ENCODE results near the gene ZNF316.

Gene ZNF316

DNA sequence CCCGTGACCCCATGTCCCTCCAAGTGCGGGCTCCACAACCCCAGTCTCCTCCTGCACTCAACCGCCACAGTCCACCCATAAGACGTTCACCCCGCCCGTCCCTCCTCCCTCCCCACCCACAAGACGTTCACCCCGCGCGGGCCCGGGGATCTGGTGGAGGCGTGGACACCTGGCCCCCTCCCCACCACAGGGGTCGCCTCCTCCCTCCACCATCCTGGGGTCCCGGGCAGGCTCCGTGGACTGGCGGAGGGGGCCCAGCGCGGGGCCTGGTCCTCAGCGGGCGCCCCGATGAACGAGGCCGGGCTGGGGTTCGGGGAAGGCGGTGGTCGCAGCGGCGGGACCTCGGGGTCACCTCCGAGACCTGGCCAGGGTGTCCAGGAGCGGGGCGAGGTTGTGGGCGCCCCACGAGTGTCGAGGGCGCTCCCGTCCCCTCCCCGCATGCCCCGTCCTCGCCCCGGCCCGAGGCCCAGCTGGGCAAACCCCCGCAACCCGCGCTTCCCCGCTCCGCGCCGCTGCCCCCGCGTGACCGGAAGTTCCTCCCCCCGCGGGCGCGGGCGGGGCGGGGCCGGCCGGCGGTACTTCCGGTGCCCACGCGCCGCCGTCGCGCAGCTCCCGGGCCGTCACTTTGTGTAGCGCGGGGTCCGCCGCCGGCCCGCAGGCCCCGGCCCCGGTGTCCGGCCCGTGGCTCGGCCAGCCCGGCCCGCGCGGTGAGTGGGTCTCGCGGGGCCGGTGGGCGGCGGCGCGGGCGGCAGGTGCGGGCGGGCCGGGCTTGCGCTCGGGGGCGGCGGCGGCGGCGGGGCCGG lies at the start of gene ZNF316:
Gene ZNF316 (plus strand): TSS at position 578 of the 803 bp plus-strand sequence. CDS start 5,092 bp downstream, outside the sequence.
- peak in 1 of 2 experiments; percentile 6 for DNase-seq (ENCODE audit: low read depth in 2 of 2)

- DNase-seq (ENCODE audit: low read depth in 2 of 2): no peak
Measured at GRCh38 chr7:6588566-6588965, 48.6 kb upstream of the ZNF316 start.

GRCh38 chr7:6589151-6589828 lies 47.8 kb upstream of the ZNF316 start:
- no peak for DNase-seq (ENCODE audit: low read depth in 2 of 2)

GRCh38 chr7:6589829-6590644 lies 47.1 kb upstream of the ZNF316 start, which contains the start of gene INTS15:
INTS15 (plus strand) TSS chr7:6590021; CDS start chr7:6590284, 263 bp downstream.
- peak; percentile 47 to 51 for DNase-seq (ENCODE audit: low read depth in 2 of 2)

- no peak for DNase-seq (ENCODE audit: low read depth in 2 of 2)
Measured at GRCh38 chr7:6590645-6591110, 46.4 kb upstream of the ZNF316 start.

DNA sequence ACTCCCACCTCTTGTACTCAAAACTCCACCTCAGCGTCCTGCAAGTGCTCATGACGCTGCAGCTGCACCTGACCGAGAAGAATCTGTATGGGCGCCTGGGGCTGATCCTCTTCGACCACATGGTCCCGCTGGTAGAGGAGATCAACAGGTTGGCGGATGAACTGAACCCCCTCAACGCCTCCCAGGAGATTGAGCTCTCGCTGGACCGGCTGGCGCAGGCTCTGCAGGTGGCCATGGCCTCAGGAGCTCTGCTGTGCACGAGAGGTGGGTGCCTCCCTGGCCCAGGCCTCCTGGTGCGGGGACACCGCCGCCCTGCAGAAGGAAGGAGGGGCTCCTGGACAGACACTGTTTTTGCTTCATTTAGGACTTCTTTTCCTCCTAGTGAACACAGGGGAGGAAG lies 37.0 kb upstream of the ZNF316 start:
- DNase-seq (ENCODE audit: low read depth in 2 of 2): no peak

DNA sequence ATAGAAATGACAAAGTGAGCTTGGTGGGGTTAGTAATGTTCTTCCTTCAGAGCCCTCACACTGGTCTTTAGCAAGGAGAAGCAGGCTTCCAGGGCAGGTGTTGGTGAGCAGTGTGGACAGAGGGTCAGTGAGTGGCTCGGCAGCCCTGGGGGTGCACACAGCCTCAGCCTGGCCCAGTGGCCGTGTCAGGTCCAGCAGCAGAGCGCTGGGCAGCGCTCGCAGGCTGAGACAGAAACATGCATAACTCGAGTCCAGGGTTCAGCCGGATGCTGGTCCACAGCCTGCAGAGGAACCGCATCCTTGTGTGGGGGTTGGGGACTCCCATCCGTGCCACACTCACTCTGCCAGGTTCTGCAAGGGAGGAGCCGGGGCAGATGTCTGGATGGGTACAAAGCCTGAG lies 32.7 kb upstream of the ZNF316 start:
- DNase-seq (ENCODE audit: low read depth in 2 of 2): no peak

DNA sequence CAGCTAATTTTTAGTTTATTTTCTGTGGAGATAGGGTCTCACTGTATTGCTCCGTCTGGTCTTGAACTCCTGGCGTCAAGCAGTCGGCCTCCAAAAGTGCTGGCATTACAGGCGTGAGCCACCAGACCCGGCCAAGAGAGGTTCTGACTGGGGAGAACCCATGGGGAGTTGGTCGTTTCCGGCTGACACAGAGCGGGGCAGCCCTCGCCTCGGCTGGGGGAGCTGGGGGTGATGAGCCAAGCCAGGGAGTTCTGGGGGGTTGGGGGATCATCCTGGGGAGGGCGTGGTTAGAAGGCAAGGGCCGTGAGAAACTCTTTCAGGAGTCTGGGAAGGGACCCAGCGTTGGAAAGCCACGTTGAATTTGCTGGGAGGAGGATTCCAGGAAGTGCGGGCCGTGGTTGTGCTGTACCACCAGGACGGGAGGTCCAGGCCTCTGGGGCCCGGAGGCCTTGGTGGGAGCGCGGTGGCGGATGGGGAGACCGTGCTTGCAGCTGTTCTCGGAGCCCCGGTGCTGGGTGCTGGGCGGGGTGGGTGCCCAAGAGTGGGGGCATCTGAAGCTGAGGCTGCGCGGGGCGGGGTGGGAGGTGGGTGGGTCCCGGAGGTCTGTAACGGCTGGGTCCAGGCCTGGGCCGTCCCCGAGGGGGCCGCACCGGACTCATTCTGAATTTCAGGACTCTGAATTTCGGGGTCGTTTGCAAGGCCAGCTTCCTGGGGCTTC lies 30.1 kb upstream of the ZNF316 start:
- DNase-seq (ENCODE audit: low read depth in 2 of 2): no peak

DNA sequence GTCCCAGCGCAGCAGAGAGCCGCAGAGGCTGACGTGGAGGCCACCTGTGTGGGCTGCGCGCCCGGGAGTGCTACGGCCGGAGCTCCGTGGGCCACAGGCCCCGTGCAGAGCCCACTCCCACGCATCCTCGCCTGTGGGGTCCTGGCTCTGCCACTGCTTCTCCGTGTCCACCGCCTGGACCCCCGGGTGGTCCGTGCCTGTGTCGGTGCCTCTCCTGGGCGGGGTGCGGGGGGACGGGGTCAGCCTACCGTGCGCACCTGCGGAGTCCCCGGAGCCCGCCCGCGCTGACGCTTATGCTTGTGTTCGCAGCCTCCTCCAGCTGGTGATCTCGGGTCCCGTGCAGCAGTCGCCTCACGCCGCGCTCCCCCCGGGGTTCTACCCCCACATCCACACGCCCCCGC lies 29.5 kb upstream of the ZNF316 start:
- no peak for DNase-seq (ENCODE audit: low read depth in 2 of 2)

GRCh38 chr7:6608081-6608480 lies 29.0 kb upstream of the ZNF316 start:
- DNase-seq (ENCODE audit: low read depth in 2 of 2): no peak

DNA sequence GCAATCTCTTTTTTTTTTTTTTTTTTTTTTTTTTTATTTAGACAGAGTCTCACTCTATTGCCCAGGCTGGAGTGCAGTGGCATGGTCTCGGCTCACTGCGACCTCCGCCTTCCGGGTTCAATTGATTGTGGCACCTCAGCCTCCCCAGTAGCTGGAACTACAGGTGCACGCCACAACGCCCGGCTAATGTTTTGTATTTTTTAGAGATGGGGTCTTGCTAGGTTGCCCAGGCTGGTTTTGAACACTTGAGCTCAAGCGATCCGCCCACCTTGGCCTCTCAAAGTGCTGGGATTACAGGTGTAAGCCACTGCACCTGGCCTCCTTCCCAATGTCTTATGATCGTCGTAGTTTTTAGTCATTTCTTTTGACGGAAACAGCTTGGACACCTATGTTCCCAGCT lies 28.3 kb upstream of the ZNF316 start:
- no peak for DNase-seq (ENCODE audit: low read depth in 2 of 2)

GRCh38 chr7:6612819-6613218 lies 24.3 kb upstream of the ZNF316 start:
- DNase-seq (ENCODE audit: low read depth in 2 of 2): no peak

GRCh38 chr7:6613706-6614105 lies 23.4 kb upstream of the ZNF316 start:
- no peak for DNase-seq (ENCODE audit: low read depth in 2 of 2)

DNA sequence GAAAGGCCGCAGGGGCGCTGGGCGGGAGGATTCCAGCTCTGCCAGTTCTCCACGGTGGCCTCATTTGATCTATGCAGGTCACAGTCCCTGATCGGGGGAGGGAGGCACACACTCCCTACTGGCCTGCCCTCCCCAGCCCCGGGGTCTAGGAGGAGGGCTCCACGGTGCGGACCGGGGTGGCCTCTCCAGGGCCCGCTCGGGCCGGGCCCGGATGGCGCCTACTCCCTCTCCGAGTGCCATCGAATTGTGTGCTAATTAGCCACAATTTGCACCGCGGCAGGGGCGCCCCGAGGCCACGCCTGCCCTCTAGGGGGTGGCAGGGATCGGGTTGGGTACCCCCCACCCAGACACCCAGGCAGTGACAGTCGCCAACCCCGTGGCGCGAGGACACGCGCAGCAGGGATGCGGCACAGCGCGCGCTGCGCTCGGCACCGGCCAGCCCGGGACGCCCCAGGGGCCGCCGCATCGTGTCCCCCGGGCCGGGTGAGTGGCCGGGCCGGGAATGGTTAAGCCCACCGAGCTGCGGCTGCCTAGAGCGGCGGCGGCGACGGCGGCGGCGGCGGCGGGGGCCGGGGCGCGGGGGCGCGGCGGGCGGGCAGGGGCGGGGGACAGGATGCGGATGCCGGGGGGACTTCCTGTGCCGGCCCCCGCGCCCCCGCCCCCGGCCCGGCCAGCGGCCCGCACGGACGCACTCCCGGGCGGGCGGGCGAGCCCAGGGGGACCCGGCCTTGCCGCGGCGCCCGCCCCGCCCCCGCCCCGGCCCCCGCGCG lies 22.0 kb upstream of the ZNF316 start, which contains the start of gene ZNF853:
Gene ZNF853 (plus strand): TSS at position 658 of the 770 bp plus-strand sequence. CDS start 565 bp downstream, outside the sequence.
- DNase-seq (ENCODE audit: low read depth in 2 of 2): no peak

DNA sequence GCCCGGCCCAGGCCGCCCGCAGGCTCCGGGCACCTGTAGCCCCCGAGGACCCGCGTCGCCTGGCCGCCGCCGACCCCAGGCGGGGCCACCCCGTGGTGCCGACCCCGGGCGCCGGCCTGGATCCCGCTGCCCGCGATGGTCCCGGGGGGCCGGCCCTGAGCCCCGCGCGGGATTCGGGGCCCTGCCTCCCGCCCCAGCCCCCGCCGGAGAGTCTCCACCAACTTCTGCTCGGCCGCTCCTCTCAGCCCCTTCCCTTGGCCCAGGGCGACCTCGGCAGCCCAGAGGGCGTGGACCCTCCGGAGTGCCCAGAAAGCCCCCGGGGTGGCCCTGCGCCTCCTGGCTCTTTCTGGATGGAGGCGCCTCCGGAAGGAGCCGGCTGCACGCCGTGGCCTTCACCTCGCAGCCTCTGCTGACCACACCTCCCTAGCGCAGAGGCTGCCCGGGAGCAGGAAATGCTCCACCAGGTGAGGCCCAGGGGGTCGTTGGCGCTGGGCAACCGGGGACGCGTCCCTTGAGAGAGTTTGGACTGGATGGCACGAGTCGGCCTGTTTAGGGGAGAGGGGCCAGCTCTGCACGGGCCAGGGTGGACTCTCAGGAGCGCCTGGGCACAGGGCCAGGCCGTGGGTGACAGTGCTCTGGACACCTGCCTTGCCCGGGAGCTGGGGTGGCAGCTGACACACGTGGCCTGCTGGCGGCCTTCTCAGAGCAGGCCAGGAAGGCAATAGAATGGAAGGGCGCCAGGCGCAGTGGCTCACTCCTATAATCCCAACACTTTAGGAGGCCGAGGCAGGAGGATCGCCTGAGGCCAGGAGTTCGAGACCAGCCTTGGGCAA lies 21.2 kb upstream of the ZNF316 start:
- DNase-seq (ENCODE audit: low read depth in 2 of 2): no peak

GRCh38 chr7:6616854-6617643 lies 20.1 kb upstream of the ZNF316 start:
- DNase-seq (ENCODE audit: low read depth in 2 of 2): no peak

DNA sequence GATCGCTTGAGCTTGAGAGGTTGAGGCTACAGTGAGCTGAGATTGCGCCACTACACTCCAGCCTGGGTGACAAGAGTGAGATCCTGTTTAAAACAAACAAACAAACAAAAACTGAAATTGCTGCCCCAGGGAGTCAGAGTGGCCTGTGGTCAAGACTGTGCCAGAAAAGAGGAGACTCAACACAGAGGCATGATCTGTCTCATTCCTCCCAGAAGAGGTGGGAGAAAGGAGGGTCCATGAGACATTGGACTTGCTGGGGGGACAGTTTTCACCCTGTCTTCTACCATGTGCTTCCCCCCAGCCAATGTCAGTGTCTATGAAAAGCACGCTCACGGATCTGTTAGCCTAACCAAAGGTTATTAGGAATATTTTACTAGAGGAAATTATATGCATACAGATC lies 18.5 kb upstream of the ZNF316 start:
- no peak for DNase-seq (ENCODE audit: low read depth in 2 of 2)

DNA sequence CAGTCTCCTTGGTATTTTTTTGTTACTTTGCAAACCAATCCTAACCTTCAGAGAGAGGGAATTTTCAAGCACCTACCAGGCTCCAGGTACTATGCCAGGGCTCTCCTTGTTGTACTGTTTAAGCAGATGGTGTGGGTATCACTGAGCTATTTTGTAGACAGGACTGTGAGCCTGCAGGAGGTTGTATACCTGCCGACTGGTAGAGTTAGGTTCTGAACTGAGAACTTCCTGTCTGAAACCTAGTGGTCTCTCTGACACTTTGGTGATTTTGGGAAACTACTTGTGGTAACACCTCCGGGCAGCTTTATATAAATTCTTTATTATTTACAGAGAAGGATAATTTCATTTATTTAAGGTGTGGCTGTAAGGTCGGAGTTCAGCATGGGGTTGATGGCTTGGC lies 17.2 kb upstream of the ZNF316 start:
- no peak for DNase-seq (ENCODE audit: low read depth in 2 of 2)

All from fibroblast of skin of left biceps (primary cell).